Activated T-cell treated with anti-CD3 and anti-CD28 coated beads, Interleukin-2, amount 50 U/mL, for 4 hours (primary cell): Measurements from ENCODE around the gene TRIOBP. TPM values are rescaled to one million over a fixed set of nuclear protein-coding genes. Genes with fewer than 3 reads are reported as not detected.
A peak's percentile ranks its signal among the peaks of the same experiment; 100 is the strongest.

Experiments used
- ATAC-seq, 2 donors: fragments of 200-7000 bp; cut with Tn5 transposase; one replicate each; pipeline ENCODE4 v1.10.0; 2021
- DNase-seq: peaks from one replicate; pipeline ENCODE4 v3.0.0-alpha.2; 2020
- H3K27me3 Mint-ChIP-seq: one replicate; pipeline ENCODE4 v1.8.0; 2021; ENCODE audit warnings: low read depth, mixed read lengths
- H3K36me3 Mint-ChIP-seq: one replicate; pipeline ENCODE4 v1.8.0; 2022; ENCODE audit warnings: mixed read lengths; ENCODE audit not compliant: insufficient read depth
- H3K4me1 Mint-ChIP-seq: one replicate; pipeline ENCODE4 v1.8.0; 2021; ENCODE audit warnings: low read depth, mixed read lengths
- H3K4me3 Mint-ChIP-seq: one replicate; pipeline ENCODE4 v1.8.0; 2021; ENCODE audit warnings: mild to moderate bottlenecking, moderate library complexity, mixed read lengths
- H3K9me3 Mint-ChIP-seq: one replicate; pipeline ENCODE4 v1.8.0; 2021; ENCODE audit warnings: mixed read lengths
- total RNA-seq, 3 donors: library from RNA; stranded (reverse); gene quantifications; one replicate each; pipeline ENCODE4 v1.2.1, GENCODE V29; 2021

The TRIOBP gene
- total RNA-seq, 3 donors from 2014 or later, result 14.9 to 19.0 (median 17.2) TPM

- ATAC-seq (no peak), DNase-seq (no peak)
- H3K27me3 Mint-ChIP-seq, result no peaks in the 10 kb centered on the region
- H3K9me3 Mint-ChIP-seq, result no peaks in the 10 kb centered on the region
- peaks cover 7% of the 10 kb centered on the region for H3K4me1 Mint-ChIP-seq
- H3K36me3 Mint-ChIP-seq, result no peaks in the 10 kb centered on the region
- H3K4me3 Mint-ChIP-seq, result no peak overlapping the region
Observed at GRCh38 chr22:37741312-37741795, 44.5 kb downstream of the TRIOBP start.

GRCh38 chr22:37742376-37743171 is 45.7 kb downstream of the TRIOBP start:
- Mint-ChIP-seq H3K27me3 (no peaks in the 10 kb centered on the region), H3K36me3 (no peaks in the 10 kb centered on the region), H3K4me1 (peaks cover 11% of the 10 kb centered on the region), H3K9me3 (no peaks in the 10 kb centered on the region), H3K4me3 (no peak overlapping the region)
- ATAC-seq (no peak), DNase-seq (no peak)

- Mint-ChIP-seq H3K27me3 (no peaks in the 10 kb centered on the region), H3K9me3 (no peaks in the 10 kb centered on the region), H3K36me3 (no peaks in the 10 kb centered on the region), H3K4me3 (peak overlapping the region; percentile 78), H3K4me1 (peaks cover 19% of the 10 kb centered on the region)
- ATAC-seq (no peak), DNase-seq (no peak)
Observed at GRCh38 chr22:37744589-37744988, 47.7 kb downstream of the TRIOBP start.

- no peaks in the 10 kb centered on the region for H3K9me3 Mint-ChIP-seq
- no peaks in the 10 kb centered on the region for H3K27me3 Mint-ChIP-seq
- ATAC-seq (peak; percentile 96 to 97), DNase-seq (peak; percentile 80)
- H3K36me3 Mint-ChIP-seq, result no peaks in the 10 kb centered on the region
- H3K4me3 Mint-ChIP-seq, result peak overlapping the region; percentile 79
- H3K4me1 Mint-ChIP-seq, result peaks cover 22% of the 10 kb centered on the region
Observed at GRCh38 chr22:37745548-37746365, 48.9 kb downstream of the TRIOBP start.

GRCh38 chr22:37746366-37747079 is 49.7 kb downstream of the TRIOBP start:
- ATAC-seq (peak; percentile 38 to 44), DNase-seq (peak; percentile 26)
- Mint-ChIP-seq H3K4me3 (peak overlapping the region; percentile 86), H3K4me1 (peaks cover 22% of the 10 kb centered on the region), H3K36me3 (no peaks in the 10 kb centered on the region), H3K27me3 (no peaks in the 10 kb centered on the region), H3K9me3 (no peaks in the 10 kb centered on the region)

GRCh38 chr22:37747080-37747714 is 50.3 kb downstream of the TRIOBP start:
- DNase-seq, result no peak
- peaks cover 22% of the 10 kb centered on the region for H3K4me1 Mint-ChIP-seq
- no peak for ATAC-seq
- H3K4me3 Mint-ChIP-seq, result peak overlapping the region; percentile 86
- no peaks in the 10 kb centered on the region for H3K27me3 Mint-ChIP-seq
- no peaks in the 10 kb centered on the region for H3K36me3 Mint-ChIP-seq
- H3K9me3 Mint-ChIP-seq, result no peaks in the 10 kb centered on the region

GRCh38 chr22:37747715-37748100 is 50.9 kb downstream of the TRIOBP start:
- DNase-seq (no peak), ATAC-seq (no peak)
- no peaks in the 10 kb centered on the region for H3K36me3 Mint-ChIP-seq
- peaks cover 22% of the 10 kb centered on the region for H3K4me1 Mint-ChIP-seq
- no peaks in the 10 kb centered on the region for H3K27me3 Mint-ChIP-seq
- no peaks in the 10 kb centered on the region for H3K9me3 Mint-ChIP-seq
- peak overlapping the region; percentile 86 for H3K4me3 Mint-ChIP-seq

GRCh38 chr22:37748659-37749058 is 51.8 kb downstream of the TRIOBP start:
- Mint-ChIP-seq H3K4me1 (peaks cover 22% of the 10 kb centered on the region), H3K27me3 (no peaks in the 10 kb centered on the region), H3K36me3 (no peaks in the 10 kb centered on the region), H3K4me3 (peak overlapping the region; percentile 19), H3K9me3 (no peaks in the 10 kb centered on the region)
- no peak for ATAC-seq
- no peak for DNase-seq

GRCh38 chr22:37749226-37749625 is 52.4 kb downstream of the TRIOBP start:
- H3K36me3 Mint-ChIP-seq, result no peaks in the 10 kb centered on the region
- ATAC-seq (no peak), DNase-seq (no peak)
- H3K9me3 Mint-ChIP-seq, result no peaks in the 10 kb centered on the region
- no peak overlapping the region for H3K4me3 Mint-ChIP-seq
- peaks cover 22% of the 10 kb centered on the region for H3K4me1 Mint-ChIP-seq
- no peaks in the 10 kb centered on the region for H3K27me3 Mint-ChIP-seq

GRCh38 chr22:37749831-37750595 is 53.2 kb downstream of the TRIOBP start:
- no peaks in the 10 kb centered on the region for H3K27me3 Mint-ChIP-seq
- no peak overlapping the region for H3K4me3 Mint-ChIP-seq
- H3K9me3 Mint-ChIP-seq, result no peaks in the 10 kb centered on the region
- H3K36me3 Mint-ChIP-seq, result no peaks in the 10 kb centered on the region
- ATAC-seq (no peak), DNase-seq (no peak)
- peaks cover 21% of the 10 kb centered on the region for H3K4me1 Mint-ChIP-seq

GRCh38 chr22:37750596-37751162 is 53.8 kb downstream of the TRIOBP start:
- ATAC-seq (no peak), DNase-seq (no peak)
- peaks cover 15% of the 10 kb centered on the region for H3K4me1 Mint-ChIP-seq
- no peaks in the 10 kb centered on the region for H3K9me3 Mint-ChIP-seq
- no peaks in the 10 kb centered on the region for H3K27me3 Mint-ChIP-seq
- no peak overlapping the region for H3K4me3 Mint-ChIP-seq
- no peaks in the 10 kb centered on the region for H3K36me3 Mint-ChIP-seq

GRCh38 chr22:37751449-37752188 is 54.8 kb downstream of the TRIOBP start:
- ATAC-seq (no peak), DNase-seq (no peak)
- no peaks in the 10 kb centered on the region for H3K36me3 Mint-ChIP-seq
- H3K4me3 Mint-ChIP-seq, result no peak overlapping the region
- no peaks in the 10 kb centered on the region for H3K9me3 Mint-ChIP-seq
- H3K27me3 Mint-ChIP-seq, result no peaks in the 10 kb centered on the region
- peaks cover 15% of the 10 kb centered on the region for H3K4me1 Mint-ChIP-seq
